Mesothelial cell of epicardium (in vitro differentiated cells): Measurements from ENCODE around the gene DEGS2. TPM values are rescaled to one million over a fixed set of nuclear protein-coding genes. Genes with fewer than 3 reads are reported as not detected.

Experiments
- DNase-seq, 2 experiments: peaks; one replicate each; pipeline ENCODE4 v3.0.0; 2021; ENCODE audit warnings: low spot score in 2 of 2; ENCODE audit not compliant: unreplicated experiment in 2 of 2
- H3K27ac Mint-ChIP-seq: 2 replicates; pipeline ENCODE4 v1.8.0; 2021; ENCODE audit warnings: mixed read lengths
- H3K27me3 Mint-ChIP-seq: 2 replicates; pipeline ENCODE4 v1.8.0; 2021; ENCODE audit warnings: low read depth, mixed read lengths
- H3K36me3 Mint-ChIP-seq: 2 replicates; pipeline ENCODE4 v1.8.0; 2021; ENCODE audit warnings: mixed read lengths
- H3K4me1 Mint-ChIP-seq: 2 replicates; pipeline ENCODE4 v1.8.0; 2021; ENCODE audit warnings: mixed read lengths
- H3K4me3 Mint-ChIP-seq: 2 replicates; pipeline ENCODE4 v1.8.0; 2021; ENCODE audit warnings: mild to moderate bottlenecking, moderate library complexity, mixed read lengths
- H3K9me3 Mint-ChIP-seq: 2 replicates; pipeline ENCODE4 v1.8.0; 2021; ENCODE audit warnings: mixed read lengths
- total RNA-seq: library from RNA; stranded (reverse); gene quantifications from 3 replicates; pipeline ENCODE4 v1.2.1, GENCODE V29; 2021
- TF ChIP-seq, protein P1 (sequence below): fragments of 200-600 bp; sonication (generic); IDR thresholded peaks from one replicate; pipeline ENCODE4 v1.5.0; 2021; ENCODE audit warnings: antibody characterized with exemption; ENCODE audit not compliant: unreplicated experiment

Gene DEGS2
- total RNA-seq, 1 donor from 2014 or later, result 2.1 TPM

DNA sequence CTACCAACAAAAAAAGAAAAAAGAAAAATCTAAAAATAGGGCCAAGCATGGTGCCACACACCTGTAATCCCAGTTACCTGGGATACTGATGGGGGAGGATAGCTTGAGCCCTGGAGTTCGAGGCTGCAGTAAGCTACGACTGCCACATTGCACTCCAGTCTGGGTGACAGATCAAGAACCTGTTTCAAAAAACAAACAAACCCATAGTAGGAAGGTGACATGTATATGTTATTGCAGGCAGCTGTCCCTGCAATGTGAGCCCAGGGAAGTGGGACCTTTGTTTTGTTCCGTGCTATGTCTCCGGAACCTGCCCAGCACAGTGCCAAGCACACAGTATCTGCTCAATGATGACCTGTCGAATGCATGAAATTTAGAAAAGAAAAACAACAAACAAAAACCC is 42.3 kb upstream of the DEGS2 start:
- DNase-seq, result no peak
- Mint-ChIP-seq H3K27ac (no peak overlapping the region), H3K27me3 (no peaks in the 10 kb centered on the region), H3K36me3 (no peaks in the 10 kb centered on the region), H3K9me3 (no peaks in the 10 kb centered on the region), H3K4me1 (no peaks in the 10 kb centered on the region), H3K4me3 (no peak overlapping the region)
- TF ChIP-seq, protein P1, sequence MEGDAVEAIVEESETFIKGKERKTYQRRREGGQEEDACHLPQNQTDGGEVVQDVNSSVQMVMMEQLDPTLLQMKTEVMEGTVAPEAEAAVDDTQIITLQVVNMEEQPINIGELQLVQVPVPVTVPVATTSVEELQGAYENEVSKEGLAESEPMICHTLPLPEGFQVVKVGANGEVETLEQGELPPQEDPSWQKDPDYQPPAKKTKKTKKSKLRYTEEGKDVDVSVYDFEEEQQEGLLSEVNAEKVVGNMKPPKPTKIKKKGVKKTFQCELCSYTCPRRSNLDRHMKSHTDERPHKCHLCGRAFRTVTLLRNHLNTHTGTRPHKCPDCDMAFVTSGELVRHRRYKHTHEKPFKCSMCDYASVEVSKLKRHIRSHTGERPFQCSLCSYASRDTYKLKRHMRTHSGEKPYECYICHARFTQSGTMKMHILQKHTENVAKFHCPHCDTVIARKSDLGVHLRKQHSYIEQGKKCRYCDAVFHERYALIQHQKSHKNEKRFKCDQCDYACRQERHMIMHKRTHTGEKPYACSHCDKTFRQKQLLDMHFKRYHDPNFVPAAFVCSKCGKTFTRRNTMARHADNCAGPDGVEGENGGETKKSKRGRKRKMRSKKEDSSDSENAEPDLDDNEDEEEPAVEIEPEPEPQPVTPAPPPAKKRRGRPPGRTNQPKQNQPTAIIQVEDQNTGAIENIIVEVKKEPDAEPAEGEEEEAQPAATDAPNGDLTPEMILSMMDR, result no peak

DNA sequence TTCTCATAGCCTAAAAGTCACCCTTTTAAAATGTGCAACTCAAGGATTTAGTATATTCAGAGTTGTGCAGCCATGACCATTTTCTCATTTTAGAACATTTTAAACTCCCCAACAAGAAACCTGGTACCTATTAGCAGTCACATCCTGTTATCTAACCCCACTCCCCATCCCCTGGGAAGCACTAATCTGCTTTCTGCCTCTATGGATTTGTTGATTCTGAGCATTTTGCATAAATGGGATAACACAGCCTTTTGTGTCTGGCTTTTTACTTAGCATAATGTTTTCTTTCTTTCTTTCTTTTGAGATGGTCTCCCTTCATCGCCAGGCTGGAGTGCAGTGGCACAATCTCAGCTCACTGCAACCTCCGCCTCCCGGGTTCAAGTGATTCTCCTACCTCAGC is 40.9 kb upstream of the DEGS2 start:
- Mint-ChIP-seq H3K4me3 (no peak overlapping the region), H3K27me3 (no peaks in the 10 kb centered on the region), H3K36me3 (no peaks in the 10 kb centered on the region), H3K4me1 (no peaks in the 10 kb centered on the region), H3K27ac (no peak overlapping the region), H3K9me3 (no peaks in the 10 kb centered on the region)
- TF ChIP-seq, protein P1, result no peak
- no peak for DNase-seq

DNA sequence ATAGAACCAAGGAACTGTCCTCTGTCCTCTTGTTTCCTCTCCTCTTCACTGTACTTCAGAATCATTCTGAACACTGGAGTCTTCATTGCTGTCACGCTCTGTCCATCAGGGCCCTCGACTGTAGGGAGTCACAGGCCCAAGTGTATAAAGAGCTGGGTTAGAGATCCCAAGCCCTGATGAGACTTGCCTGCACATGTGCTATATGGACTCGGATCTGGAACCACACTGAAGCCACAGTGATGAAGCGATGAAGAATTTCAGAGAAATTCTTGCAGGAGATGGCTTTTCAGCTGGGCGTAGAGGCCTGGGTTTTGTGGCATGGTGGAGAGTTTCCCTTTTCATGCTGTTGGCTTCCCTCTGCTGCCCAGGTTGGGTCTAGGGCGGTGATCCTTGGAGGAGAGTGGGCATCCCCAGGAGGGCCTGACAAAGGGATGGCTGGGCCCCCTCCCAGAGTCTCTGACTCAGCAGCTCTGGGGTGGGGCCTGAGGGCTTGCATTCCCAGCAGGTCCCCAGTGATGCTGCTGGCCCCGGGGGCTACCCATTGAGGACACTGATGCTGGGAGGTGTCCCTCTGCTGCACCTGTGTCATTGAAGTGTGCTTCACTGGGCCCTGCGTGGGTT is 39.9 kb upstream of the DEGS2 start:
- TF ChIP-seq, protein P1, result no peak
- no peak overlapping the region for H3K27ac Mint-ChIP-seq
- H3K9me3 Mint-ChIP-seq, result no peaks in the 10 kb centered on the region
- DNase-seq, result no peak
- H3K4me1 Mint-ChIP-seq, result no peaks in the 10 kb centered on the region
- H3K27me3 Mint-ChIP-seq, result no peaks in the 10 kb centered on the region
- no peaks in the 10 kb centered on the region for H3K36me3 Mint-ChIP-seq
- H3K4me3 Mint-ChIP-seq, result no peak overlapping the region

DNA sequence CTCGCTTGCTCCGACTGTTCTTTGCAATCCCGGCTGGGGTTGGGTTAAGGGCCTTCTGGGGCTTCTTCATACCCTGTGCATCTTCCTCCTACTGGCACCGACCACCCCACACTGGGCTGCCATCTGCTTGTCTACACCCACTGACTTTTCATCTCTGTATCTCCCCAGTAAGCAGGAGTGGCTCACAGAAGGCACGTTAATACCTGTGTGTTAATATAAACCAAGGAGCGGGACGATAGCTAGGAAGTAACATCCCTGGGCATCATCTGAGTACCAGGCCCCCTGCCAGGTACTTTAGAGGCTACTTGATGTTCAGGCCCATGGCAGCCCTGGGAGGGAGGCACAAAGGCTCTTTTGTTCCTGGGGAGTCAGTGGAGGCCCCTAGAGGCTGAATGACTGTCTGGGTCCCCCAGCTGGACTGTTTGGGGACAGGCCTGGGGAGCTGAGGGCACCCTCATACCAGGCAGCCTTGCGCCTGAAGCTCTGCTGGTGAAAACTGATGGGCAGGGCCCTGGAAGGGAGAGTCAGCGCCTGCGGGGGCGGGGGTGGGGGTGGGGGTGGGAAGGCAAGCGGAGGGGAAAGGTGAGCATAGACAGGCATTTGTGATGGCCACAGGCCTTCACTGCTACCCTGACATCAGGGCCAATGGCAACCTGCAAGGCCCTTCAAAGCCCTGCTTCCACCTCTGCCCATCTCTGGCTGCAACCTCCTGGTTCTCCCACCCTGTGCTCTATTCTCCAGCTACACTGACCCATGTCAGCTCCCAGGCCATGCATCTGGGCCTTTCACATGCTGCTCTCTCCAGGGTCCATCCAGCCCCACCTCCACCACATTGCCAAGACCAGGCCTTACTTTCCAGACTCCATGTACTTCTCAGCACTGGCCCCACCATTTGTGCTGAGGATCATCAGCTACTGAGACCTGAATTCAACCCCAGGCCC is 34.2 kb upstream of the DEGS2 start:
- H3K4me3 Mint-ChIP-seq, result peak overlapping the region; percentile 65
- no peak for DNase-seq
- H3K36me3 Mint-ChIP-seq, result peaks cover under 1% of the 10 kb centered on the region
- no peaks in the 10 kb centered on the region for H3K9me3 Mint-ChIP-seq
- TF ChIP-seq, protein P1, result no peak
- peaks cover 12% of the 10 kb centered on the region for H3K4me1 Mint-ChIP-seq
- peak overlapping the region; percentile 88 for H3K27ac Mint-ChIP-seq
- H3K27me3 Mint-ChIP-seq, result no peaks in the 10 kb centered on the region

- peaks cover 2% of the 10 kb centered on the region for H3K36me3 Mint-ChIP-seq
- peak overlapping the region; percentile 88 for H3K27ac Mint-ChIP-seq
- H3K4me3 Mint-ChIP-seq, result peak overlapping the region; percentile 65
- no peaks in the 10 kb centered on the region for H3K9me3 Mint-ChIP-seq
- peaks cover 12% of the 10 kb centered on the region for H3K4me1 Mint-ChIP-seq
- no peaks in the 10 kb centered on the region for H3K27me3 Mint-ChIP-seq
- TF ChIP-seq, protein P1, result peak; percentile 95
- peak; percentile 99 to 100 for DNase-seq
Measured at GRCh38 chr14:100192672-100193416, 33.4 kb upstream of the DEGS2 start.
